HG03097 (cell line): ENCODE results near the gene USH1C.

Source experiments
- ATAC-seq: cut with Tn5 transposase; IDR thresholded peaks from one replicate; pipeline ENCODE4 v1.9.1; 2021; ENCODE audit not compliant: unreplicated experiment, low FRiP score

The USH1C gene

GRCh38 chr11:17571431-17572358 is 27.5 kb upstream of the USH1C start:
- ATAC-seq: no peak

- no peak for ATAC-seq
Observed at GRCh38 chr11:17570034-17570433, 25.8 kb upstream of the USH1C start.

GRCh38 chr11:17568944-17569343 is 24.7 kb upstream of the USH1C start:
- ATAC-seq: no peak

- no peak for ATAC-seq
Observed at GRCh38 chr11:17564687-17565042, 20.4 kb upstream of the USH1C start.

- ATAC-seq: no peak
Observed at GRCh38 chr11:17563961-17564686, 19.9 kb upstream of the USH1C start.

- no peak for ATAC-seq
Observed at GRCh38 chr11:17563231-17563646, 19.0 kb upstream of the USH1C start.

- ATAC-seq: no peak
Observed at GRCh38 chr11:17561526-17561925, 17.3 kb upstream of the USH1C start.

GRCh38 chr11:17561111-17561415 is 16.8 kb upstream of the USH1C start:
- ATAC-seq: no peak

- no peak for ATAC-seq
Observed at GRCh38 chr11:17560281-17561110, 16.3 kb upstream of the USH1C start.

- ATAC-seq: no peak
Observed at GRCh38 chr11:17559341-17560087, 15.3 kb upstream of the USH1C start.

GRCh38 chr11:17558916-17559315 is 14.7 kb upstream of the USH1C start:
- no peak for ATAC-seq

GRCh38 chr11:17558025-17558780 is 14.0 kb upstream of the USH1C start:
- no peak for ATAC-seq

GRCh38 chr11:17556999-17557398 is 12.8 kb upstream of the USH1C start:
- no peak for ATAC-seq

GRCh38 chr11:17554487-17554886 is 10.3 kb upstream of the USH1C start:
- ATAC-seq: no peak

GRCh38 chr11:17553249-17553546 is 9.0 kb upstream of the USH1C start:
- ATAC-seq: no peak

- no peak for ATAC-seq
Observed at GRCh38 chr11:17552392-17553248, 8.4 kb upstream of the USH1C start.

GRCh38 chr11:17552041-17552355 is 7.8 kb upstream of the USH1C start:
- ATAC-seq: no peak

- no peak for ATAC-seq
Observed at GRCh38 chr11:17551347-17552040, 7.3 kb upstream of the USH1C start.
